CD4-positive, alpha-beta T cell treated with Interleukin-4 for 1 hour (primary cell): ENCODE results near the gene KCNMA1.

Experiments used
- DNase-seq, 2 donors: peaks; one replicate each; pipeline ENCODE4 v3.0.0-alpha.2; 2020 to 2022

Gene KCNMA1

DNA sequence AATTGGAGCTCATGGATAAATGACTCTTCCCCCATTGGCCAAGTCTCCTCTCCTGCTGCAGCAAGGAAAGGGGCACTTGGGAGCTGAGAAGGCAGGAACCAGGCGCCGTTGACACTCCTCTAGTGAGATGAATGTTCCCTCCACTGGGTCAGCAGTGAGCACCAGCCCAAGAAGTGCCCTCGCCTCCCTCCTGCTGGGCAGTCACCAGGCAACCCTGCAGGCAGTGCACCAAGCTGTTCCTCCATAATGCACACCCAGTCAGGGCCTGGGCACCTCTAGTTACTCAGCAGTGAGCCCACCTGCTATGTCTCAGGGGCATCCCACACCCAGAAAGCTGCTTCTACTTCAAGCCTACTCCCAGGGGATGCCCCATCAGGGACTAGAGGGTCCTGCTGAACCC, 84.3 kb downstream of the KCNMA1 start:
- DNase-seq: no peak

DNA sequence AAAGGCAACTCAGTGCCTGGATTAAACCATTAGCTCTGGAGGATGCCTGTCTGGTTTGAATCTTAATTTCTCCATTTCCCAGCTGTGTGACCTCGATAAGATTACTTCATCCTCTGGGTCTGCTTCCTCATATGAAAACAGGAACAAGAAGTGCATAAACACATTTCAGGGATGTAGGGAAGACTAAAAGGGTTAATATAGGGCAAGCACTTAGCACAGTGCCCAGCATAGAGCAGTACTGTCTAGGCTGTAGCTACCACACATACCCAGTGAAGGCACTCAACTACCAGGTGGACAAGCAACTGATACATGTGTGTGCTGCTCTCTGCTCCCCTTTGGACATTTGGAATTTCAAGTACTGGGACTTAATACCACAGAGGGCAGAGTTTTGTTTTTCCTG, 85.4 kb downstream of the KCNMA1 start:
- no peak for DNase-seq

DNA sequence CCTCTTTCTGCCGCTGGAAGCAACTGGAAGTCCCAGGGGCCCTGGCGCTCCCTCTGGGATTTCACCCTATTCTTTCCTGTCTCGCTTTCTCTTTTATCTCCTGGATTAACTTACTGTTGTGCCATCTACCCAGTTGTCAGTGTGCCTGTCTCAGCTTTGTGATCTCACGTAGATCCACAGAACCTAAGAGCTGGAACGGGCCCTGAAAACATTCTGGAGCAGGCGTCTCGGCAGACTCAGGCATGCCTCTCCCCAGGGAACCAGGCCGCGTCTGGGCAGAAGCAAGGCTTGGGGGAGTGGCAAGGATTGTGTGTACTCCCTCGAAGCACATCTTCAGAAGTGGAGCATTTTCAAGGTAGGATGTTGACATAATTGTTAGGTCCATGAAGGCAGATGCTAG, 87.2 kb downstream of the KCNMA1 start:
- no peak for DNase-seq

DNA sequence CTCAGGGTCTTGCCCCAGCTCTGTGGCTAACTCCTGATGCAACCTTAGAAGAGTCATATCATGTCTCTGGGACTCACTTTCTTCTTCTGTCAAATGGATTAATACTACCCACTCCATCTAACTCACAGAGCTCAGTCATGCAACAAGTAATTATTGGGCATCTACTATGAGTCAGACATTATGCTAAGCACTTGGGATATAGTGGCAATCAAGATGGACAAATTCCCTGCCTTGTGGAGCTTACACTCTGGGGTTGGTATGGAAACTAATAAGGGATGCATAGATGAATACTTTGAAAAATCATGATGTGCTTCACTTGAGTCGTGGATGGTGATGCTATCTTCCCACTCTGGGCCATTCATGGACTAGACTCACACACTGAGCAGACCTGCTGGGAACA, 88.9 kb downstream of the KCNMA1 start:
- no peak for DNase-seq

DNA sequence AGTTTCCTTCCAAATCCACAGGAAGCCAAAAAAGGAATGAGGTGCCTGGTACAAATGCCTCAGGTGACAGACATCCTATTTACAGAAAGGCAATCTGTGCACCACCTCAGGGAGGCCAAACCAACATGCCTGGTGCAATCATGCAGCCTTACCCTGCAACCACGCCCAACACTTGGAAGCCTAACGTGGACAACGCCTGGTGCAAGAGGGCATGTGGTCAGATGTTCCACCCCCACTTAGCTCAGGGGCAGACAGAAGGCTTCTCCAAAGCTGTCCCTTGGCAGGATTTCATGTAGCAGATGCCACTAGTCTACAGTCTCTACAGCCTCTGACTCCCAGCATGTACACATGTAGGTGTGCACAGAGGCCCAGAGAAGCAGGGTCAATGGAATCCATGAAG, 89.5 kb downstream of the KCNMA1 start:
- DNase-seq: no peak

DNA sequence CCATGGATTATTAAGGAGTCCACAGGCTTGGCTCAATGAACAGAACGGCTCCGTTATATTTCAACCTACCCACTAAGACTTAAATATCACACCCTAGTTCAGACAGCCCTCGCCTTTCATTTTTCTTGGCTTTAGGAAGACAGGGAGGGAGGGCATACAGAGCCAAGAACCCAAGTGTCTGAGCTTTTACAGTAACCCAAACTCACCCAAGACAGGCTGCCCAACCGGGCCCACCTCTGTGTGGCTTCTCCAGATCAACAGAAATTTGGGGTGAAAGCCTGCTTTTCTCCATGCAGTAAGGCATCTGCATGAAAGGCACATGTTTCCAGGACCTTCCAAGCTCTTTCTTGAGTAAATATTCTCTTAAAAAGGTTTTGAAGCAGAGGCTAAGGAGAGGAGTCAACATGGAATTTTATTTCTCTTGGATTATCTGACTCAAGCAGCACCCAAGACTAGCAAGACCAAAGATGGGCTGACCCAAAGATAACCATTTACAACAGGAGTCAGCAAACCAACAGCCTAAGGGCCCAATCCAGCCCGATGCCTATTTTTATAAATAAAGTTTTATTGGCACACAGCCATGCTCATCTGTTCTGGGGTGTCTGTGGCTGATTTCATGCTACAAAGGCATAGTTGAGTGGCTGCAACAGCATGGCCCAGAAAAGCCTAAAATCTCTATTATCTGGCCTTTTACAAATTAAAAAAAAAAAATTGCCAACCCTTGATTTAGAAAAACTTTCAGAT, 90.1 kb downstream of the KCNMA1 start:
- no peak for DNase-seq

DNA sequence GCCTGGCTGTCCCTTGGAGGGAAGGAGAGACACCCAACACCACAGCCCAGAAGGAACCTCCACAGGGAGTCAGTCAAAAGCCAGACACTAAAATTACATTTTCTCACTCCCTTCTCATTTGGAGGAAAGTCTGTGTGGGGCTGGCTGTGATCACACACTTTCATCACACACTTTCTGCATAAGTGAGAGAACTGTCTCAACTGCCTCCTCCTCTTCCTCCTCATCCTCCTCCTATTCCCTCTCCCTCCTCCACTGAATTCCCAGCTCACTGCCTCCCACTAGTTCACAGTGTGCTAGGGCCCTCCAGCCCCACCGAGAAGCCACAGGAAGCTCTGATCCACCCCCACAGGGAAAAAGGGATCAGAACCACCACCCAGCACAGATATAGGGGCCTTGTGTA, 91.6 kb downstream of the KCNMA1 start:
- no peak for DNase-seq

DNA sequence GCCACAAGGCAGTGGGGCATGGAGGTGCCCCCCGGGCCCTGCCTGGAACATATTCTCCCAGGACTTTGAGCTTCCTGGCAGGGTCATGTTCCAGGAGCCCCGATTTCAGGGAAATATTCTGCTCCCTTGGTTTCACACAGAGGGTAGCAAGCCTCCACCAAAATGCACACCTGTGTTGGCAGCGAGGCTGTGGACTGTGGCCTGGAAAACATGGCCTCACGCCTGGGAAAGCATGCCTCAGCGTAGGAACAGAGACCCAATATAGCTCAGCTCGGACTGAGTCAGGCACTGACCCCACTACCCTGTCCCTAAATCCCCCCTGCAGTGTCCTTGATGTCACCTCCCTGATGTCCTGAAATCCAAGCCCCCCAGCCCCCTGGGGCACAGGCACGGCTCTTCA, 92.0 kb downstream of the KCNMA1 start:
- DNase-seq: no peak

DNA sequence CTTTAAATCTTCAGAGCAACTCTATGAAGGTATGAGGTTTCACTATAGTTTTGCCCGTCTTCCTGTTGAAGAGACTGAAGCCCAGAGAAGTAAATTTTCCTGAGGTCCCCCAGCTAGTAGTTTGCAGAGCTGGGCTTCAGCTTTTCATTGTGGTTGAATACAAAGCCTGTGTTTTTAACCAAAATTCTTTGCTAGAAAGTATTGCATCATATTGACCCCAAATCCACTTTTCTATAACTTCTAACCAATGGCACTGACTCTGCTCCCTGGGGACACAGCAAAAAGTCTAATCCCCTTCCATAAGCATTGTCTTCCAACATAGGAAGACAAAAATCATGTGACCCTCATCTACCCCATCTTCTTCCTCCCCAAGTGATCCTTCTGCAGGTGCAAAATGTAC, 93.0 kb downstream of the KCNMA1 start:
- no peak for DNase-seq

DNA sequence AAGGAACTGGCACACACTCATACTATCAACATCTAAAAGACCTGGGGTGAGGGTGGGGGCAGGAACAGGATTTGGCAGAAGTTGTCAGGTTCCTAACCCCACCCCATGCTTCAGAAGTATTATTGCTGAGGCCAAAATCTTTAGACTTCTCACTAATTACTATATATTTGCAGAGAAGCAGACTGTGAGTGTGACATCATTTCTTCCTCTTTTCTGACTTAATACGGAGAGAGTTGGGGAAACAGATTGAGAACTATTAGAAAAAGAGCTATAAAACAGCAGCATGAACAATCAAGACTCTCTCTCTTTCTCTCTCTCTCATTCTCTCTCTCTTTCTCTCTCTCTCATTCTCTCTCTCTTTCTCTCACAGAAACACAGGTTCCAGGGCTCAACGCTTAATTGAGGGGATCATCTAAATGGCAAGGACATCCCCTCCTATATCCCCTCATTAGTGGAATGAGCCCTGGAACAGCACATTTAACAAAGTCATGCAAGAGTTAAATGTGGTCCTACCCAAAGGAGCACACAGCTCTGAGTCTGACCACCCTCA, 94.8 kb downstream of the KCNMA1 start:
- DNase-seq: no peak

DNA sequence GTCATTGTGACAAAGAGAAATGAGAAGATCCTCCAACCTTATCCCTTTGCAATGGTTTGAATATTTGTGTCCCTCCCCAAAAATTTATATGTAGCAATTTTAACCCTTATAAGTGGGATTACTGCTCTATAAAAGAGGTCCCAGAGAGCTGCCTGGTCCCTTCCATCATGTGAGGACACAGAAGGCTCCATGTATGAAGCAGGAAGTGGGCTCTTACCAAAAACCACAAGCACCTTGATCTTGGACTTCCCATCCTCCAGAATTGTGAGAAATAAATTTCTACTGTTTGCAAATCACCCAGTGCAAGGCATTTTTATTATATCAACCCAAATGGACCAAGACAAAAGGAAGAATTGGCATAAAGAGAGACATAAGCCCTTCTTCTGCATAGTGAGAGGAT, 95.7 kb downstream of the KCNMA1 start:
- no peak for DNase-seq

DNA sequence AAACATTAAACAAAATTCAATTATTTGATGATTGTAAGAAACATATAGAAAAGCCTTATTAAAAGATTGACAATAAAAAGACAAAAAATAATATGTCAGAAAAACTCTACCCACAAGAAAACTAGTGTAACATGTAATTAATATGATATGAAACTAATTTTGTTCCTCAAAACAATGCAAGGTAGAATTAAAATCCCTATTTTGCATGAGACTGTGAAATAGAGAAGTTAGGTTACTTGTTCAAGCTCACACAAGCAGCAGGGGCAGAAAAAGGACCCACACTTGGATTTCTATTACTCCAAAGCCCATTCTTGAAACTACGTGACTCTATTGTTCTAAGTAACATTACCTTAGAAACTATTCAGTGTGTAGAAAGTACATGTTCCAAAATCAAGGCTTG, 96.4 kb downstream of the KCNMA1 start:
- DNase-seq: no peak

DNA sequence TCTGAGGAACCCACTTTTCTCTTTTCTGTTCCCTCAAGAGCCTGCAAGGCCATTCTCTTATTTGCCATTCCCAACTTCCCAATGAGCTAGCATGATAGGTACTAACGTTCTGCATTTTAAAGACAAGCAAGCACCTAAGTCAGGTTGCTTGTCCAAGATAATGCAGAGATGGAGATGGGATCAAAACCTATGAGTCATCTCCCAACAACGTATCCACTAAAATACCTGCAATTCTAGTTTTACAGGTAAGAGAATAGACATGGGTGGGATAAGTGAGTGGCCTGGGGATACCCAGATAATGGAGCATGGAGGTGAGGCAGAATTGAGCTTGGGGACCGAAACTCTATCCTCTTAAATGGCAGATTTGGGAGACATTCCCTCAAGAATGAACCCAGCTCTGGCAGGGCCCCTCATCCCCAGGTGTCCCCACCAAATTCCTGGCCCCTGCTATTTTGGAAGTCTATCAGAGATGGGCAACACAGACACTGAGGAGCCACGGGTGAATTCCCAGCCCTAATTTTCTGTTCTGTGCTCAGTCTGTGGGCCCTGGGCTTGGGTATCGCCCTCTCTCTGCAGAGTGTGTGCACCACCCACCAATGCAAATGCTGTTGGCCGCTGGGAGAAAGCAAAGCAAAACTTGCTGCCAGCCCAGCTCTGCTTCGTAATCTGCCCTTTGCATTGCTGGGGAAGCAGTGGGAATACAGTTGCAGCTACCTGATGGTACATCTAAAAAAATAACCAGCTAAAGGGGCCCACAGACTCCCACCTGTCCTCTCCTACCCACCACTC, 98.3 kb downstream of the KCNMA1 start:
- no peak for DNase-seq

DNA sequence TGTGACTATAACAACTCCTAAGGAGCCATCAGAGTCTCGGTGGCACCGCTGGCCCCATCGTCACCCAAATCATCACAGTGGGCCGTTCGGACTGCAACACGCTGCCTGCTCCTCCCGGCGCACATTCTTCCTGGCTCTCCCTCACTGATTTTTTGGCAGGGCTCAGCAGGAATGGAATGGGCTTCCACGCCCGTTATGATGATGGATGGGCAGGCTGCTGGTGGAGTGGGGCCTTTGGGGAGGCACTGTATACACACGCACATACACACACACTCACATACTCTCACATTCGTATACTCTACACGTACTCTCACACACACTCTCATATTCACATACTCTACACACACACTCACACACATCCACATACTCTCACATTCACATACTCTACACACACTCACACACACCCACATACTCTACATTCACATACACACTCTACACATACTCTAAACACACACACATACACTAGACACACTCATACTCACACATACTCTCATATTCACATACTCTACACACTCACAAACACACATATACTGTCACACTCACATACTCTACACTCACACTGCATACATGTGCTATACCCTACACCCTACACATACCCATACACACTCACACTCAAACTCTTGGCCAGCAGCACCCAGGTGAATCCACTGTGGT, 99.8 kb downstream of the KCNMA1 start:
- no peak for DNase-seq

DNA sequence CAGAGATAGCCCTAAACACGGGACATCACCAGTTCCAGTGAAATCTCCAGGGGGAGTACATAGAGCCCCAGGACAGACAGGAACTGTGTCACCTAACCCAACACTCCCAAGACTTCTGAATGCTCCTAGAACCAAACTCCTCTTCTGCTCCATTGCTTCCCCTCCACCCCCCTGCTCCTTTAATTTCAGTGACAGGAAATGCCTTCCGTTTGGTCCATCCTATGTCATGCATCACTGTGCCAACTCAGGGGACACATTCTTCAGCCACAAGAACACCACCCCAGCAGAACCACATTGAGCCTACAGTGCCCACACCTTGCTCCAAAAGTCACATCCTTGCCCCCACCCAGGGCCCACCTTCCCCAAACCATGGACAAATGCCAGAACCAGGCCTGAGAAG, 100.5 kb downstream of the KCNMA1 start:
- no peak for DNase-seq

DNA sequence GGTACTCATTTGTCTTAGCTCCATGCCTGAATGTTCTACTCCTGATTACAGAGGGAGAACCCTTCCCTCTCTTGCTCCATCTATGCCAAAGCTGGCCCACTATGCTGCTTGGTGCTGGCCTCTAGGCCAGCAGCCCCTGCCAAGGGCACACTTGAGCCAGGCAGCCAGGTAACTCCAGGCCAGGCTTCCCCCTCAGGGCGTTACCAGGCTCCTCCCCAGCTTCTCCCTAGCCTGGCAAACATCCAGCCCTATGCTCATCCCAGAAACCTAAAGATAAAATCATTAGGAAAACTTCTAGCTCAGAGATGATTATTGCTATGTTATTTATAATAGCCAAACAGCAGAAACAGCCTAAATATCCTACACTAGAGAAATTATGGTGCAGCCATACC, 103.7 kb downstream of the KCNMA1 start:
- DNase-seq: no peak

DNA sequence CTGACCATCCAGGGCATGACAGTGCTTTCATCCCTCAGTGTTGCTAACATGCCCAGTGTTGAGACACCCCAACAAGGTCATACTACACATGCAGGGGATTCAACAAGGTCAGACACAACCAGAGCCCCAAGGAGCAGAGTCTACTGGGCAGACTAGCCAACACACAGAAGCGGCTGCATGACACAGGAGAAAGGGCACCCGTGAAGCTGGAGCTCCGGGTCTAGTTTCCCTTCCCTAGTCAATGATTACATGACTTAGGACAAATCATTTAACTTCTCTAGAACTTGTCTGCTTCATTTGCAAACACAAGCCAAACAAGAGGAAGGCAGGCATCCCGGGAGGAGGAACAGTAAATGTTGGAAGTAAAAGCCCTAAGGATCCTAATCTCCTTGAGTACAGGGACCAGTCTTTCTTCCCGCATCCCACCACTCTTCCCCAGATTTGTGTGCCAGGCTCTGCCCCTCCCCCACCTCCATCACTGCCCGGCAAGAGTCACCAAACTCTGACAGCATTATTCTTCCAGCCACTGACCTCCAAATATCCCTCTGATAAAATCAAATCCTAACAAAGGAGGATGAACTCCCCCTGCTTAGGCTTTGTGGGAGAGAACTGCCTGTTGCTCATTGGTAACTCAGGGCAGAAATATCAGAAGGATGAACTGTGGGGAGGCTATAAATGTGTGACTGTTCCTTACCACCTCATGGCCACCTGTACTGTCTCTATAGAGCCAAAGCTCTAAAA, 104.3 kb downstream of the KCNMA1 start:
- DNase-seq: no peak

DNA sequence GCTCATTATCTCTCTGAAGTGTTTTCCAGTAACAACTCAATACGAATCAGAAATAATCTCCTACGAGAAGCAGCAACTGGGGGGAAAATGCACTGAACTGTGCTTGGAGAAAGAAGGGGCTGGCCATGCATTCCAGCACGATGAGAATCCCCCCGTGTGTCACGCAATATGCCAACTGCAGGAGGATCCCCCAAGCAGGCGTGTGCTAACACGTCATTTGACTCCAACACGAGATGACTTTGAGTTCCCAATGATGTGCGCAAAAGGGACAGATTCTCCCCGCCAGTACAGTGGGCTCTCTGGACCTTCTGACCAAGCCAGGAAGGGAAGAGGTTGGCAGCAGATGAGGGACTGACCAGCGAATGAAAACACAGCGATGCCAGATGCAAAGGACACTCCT, 105.5 kb downstream of the KCNMA1 start:
- DNase-seq: no peak

DNA sequence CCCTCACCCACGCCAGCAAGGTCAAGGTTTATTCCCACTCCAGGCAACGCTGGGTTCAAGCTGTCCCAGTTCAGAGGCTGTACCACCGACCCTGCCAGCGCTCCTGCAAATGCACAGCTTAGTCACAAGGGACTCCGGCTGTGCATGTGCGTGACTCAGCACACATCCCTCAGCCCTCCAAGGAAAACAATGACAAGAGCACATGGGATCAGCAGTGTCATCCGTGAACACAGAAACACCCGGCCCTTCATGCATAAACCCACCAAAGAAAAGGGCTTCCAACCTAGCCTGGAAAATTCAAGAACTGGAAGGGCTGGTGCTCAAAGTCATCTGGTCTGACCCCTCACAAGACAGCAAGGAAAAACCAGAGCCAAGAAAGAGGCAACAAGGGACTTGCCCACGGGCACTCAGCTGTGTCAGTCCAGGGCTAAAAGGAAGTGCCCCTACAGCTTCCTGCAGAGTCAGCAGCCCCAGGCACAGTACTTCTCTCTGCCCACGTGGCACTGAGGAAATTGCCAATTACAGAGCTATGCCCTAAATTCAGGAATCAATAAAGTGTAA, 106.1 kb downstream of the KCNMA1 start:
- no peak for DNase-seq

DNA sequence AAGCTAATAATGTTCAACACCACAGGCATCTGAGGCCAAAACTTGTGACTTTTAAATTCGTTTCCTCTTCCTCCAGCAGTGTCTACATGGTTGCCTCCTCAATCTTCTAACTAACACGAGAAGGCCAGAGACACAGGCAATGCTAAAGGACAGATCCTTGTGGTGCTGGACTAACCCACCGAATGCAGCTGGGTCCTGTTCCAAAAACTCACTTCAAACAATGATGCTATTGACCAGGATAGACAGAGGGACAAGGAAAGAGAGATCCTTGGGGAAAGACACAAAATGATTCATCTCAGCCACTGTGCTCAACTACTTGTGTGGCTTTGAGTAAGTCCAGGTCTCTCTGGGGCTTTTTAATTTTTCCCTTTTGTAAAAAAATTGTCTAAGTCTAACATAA, 107.6 kb downstream of the KCNMA1 start:
- DNase-seq: no peak

DNA sequence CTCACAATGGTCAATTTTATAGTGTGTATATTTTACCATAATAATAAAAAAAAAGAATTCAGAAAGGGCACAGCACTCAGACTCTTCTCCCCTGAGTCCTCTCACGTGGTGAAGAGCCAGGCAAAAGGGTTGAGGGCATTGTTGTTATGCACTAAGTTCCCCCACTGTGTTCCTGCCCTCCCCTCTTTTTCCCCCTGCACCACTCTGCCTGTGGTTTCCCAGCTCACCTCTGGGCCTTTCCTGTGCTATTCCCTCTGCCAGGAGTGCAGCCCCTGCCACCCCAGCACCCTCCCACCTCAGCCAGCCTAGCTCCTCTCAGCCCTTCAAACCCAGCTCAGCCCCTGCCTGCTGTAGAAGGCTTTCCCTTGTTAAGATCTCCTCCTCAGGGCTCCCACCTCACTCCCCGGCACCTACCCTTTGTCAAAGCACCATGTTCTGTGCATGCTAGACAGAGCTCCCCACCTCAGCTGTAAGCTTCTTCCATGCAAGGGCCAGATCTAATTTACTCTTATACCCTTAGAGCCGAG, 108.5 kb downstream of the KCNMA1 start:
- DNase-seq: no peak

DNA sequence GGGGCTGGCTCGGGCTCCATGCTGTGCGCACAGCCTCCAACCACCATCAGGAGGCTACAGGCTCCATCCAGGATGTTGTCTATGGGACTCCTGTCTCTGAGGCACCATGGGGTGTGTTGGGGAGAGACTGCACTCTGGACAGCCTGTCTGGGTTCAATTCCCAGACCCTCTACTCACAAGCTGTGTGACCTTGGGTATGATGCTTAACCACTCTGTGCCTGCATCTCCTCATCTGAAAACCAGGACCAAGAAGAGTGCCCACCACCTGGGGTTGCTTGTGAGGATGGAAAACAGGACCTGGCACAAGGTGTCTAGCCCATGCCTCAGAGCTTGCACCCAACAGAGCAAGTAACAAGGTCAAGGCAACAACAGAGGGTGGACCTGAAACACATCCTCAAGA, 109.8 kb downstream of the KCNMA1 start:
- no peak for DNase-seq
